NCI-H446 (cell line): Measurements from ENCODE around the gene C16orf78.
"Not testable (repeated sequence)": the region's sequence is repeated elsewhere in the genome, so short reads cannot be mapped to it uniquely, and the experiment has no call there.

Experiments
- DNase-seq, 2 experiments: peaks; one replicate each; lab custom pipeline; 2025; lab: John Stamatoyannopoulos, UW

Gene C16orf78

GRCh38 chr16:49349446-49350168 is 24.0 kb upstream of the C16orf78 start:
- DNase-seq: no peak

- peak in 1 of 2 experiments; percentile 50 for DNase-seq
Measured at GRCh38 chr16:49350265-49351095, 23.1 kb upstream of the C16orf78 start.

- DNase-seq: no peak
Measured at GRCh38 chr16:49351096-49351487, 22.5 kb upstream of the C16orf78 start.

GRCh38 chr16:49352892-49353291 is 20.7 kb upstream of the C16orf78 start:
- DNase-seq: no peak

GRCh38 chr16:49353680-49354079 is 19.9 kb upstream of the C16orf78 start:
- DNase-seq: no peak

GRCh38 chr16:49354101-49354500 is 19.5 kb upstream of the C16orf78 start:
- no peak for DNase-seq

- DNase-seq: no peak
Measured at GRCh38 chr16:49354991-49355390, 18.6 kb upstream of the C16orf78 start.

- DNase-seq: no peak
Measured at GRCh38 chr16:49355933-49356665, 17.5 kb upstream of the C16orf78 start.

GRCh38 chr16:49356728-49357488 is 16.7 kb upstream of the C16orf78 start:
- no peak for DNase-seq

GRCh38 chr16:49359591-49359990 is 14.0 kb upstream of the C16orf78 start:
- no peak for DNase-seq

- not testable (repeated sequence) for DNase-seq
Measured at GRCh38 chr16:49361731-49362130, 11.9 kb upstream of the C16orf78 start.

- no peak for DNase-seq
Measured at GRCh38 chr16:49362230-49362629, 11.4 kb upstream of the C16orf78 start.

GRCh38 chr16:49365711-49366509 is 7.7 kb upstream of the C16orf78 start:
- peak in 1 of 2 experiments; percentile 5 for DNase-seq

GRCh38 chr16:49366669-49367068 is 6.9 kb upstream of the C16orf78 start:
- peak in 1 of 2 experiments; percentile 64 for DNase-seq

- peak in 1 of 2 experiments; percentile 15 for DNase-seq
Measured at GRCh38 chr16:49369651-49370611, 3.7 kb upstream of the C16orf78 start.

GRCh38 chr16:49376206-49376605 is 2.6 kb downstream of the C16orf78 start:
- DNase-seq: no peak

GRCh38 chr16:49377196-49377755 is 3.7 kb downstream of the C16orf78 start:
- no peak for DNase-seq

- DNase-seq: no peak
Measured at GRCh38 chr16:49378238-49378637, 4.6 kb downstream of the C16orf78 start.

- DNase-seq: no peak
Measured at GRCh38 chr16:49378816-49379215, 5.2 kb downstream of the C16orf78 start.
